Right ventricle myocardium inferior (tissue), 1 donor: ENCODE results near the gene FADS1. TPM values are rescaled to one million over a fixed set of nuclear protein-coding genes. Genes with fewer than 3 reads are reported as not detected.

Experiments used
- ATAC-seq: fragments of 200-7000 bp; cut with Tn5 transposase; one replicate; pipeline ENCODE4 v1.9.1; 2020; ENCODE audit warnings: mild to moderate bottlenecking, moderate library complexity
- DNase-seq: peaks from one replicate; pipeline ENCODE4 v3.0.0; 2021; ENCODE audit errors: missing footprints
- intact Hi-C: fragments of 100-400 bp; cut with DNase I; formaldehyde crosslinking; loops from one replicate; pipeline ENCODE4 v1.11.0; 2022
- total RNA-seq: library from RNA; stranded (reverse); fragmentation: NEBNext Ultra II Directional; extraction: Animal tissue kit (Norgen Biotek cat#: 25700); gene quantifications from one replicate; pipeline ENCODE4 v1.2.1, GENCODE V29; 2021
- donor health status: DM: no; HTN: yes; CAD: no; lungs with severe emphysema.

The FADS1 gene
- total RNA-seq, 1 donor from 2014 or later, result 25.7 TPM

- DNase-seq (no peak), ATAC-seq (no peak)
- intact Hi-C loops, result no loop called here
These were observed 60.2 kb downstream of the FADS1 start for GRCh38 chr11:61756452-61757212.

- DNase-seq, result no peak
- intact Hi-C loops, result no loop called here
- ATAC-seq, result no peak
These were observed 60.7 kb downstream of the FADS1 start for GRCh38 chr11:61756147-61756451.

GRCh38 chr11:61754534-61755482 lies 62.0 kb downstream of the FADS1 start:
- DNase-seq (no peak), ATAC-seq (no peak)
- intact Hi-C loops, result no loop called here

- ATAC-seq (no peak), DNase-seq (no peak)
- intact Hi-C loops, result loop anchor here (2.0 kb wide), 1 partner anchor 355 kb away; no protein-coding TSS in a partner anchor
These were observed 63.1 kb downstream of the FADS1 start for GRCh38 chr11:61753672-61754071.

GRCh38 chr11:61752925-61753521 lies 63.8 kb downstream of the FADS1 start:
- DNase-seq (no peak), ATAC-seq (no peak)
- intact Hi-C loops, result loop anchor here (2.0 kb wide), 1 partner anchor 356 kb away; no protein-coding TSS in a partner anchor

GRCh38 chr11:61752117-61752924 lies 64.5 kb downstream of the FADS1 start, which contains the start of gene MYRF:
TSS of gene MYRF (plus strand) at chr11:61752636. CDS start at chr11:61752745, 109 bp downstream.
- DNase-seq, result no peak
- ATAC-seq, result peak; percentile 42
- intact Hi-C loops, result loop anchor here (2.0 kb wide), 1 partner anchor 356 kb away; no protein-coding TSS in a partner anchor

GRCh38 chr11:61751384-61751783 lies 65.4 kb downstream of the FADS1 start:
- intact Hi-C loops, result no loop called here
- no peak for ATAC-seq
- no peak for DNase-seq

- no peak for ATAC-seq
- intact Hi-C loops, result no loop called here
- no peak for DNase-seq
These were observed 66.1 kb downstream of the FADS1 start for GRCh38 chr11:61750631-61751273.

Other genes starting within 250 kb of the FADS1 start
- 28.2 TPM for gene SYT7, start 235.9 kb downstream of the FADS1 start, total RNA-seq
- 4.3 TPM for gene DAGLA, start 136.6 kb downstream of the FADS1 start, total RNA-seq
- 0.30 TPM for gene MYRF, start 64.4 kb downstream of the FADS1 start, total RNA-seq
- gene TMEM258, start 24.4 kb downstream of the FADS1 start, total RNA-seq, result 130 TPM
- gene FEN1, start 24.1 kb downstream of the FADS1 start, total RNA-seq, result 7.0 TPM
- gene FADS2, start 11.3 kb upstream of the FADS1 start, total RNA-seq, result 35.7 TPM
- gene FADS3, start 74.5 kb upstream of the FADS1 start, total RNA-seq, result 113 TPM
- 14.0 TPM for gene RAB3IL1, start 100.6 kb upstream of the FADS1 start, total RNA-seq
- gene BEST1, start 133.3 kb upstream of the FADS1 start, total RNA-seq, result 1.9 TPM
- gene FTH1, start 150.6 kb upstream of the FADS1 start, total RNA-seq, result 2,493 TPM